Left lung (tissue), 10 donors: ENCODE results near the gene TOB1. TPM values are rescaled to one million over a fixed set of nuclear protein-coding genes. Genes with fewer than 3 reads are reported as not detected.
"Not testable (repeated sequence)": the region's sequence is repeated elsewhere in the genome, so short reads cannot be mapped to it uniquely, and the experiment has no call there.

Source experiments
- ATAC-seq: fragments of 200-7000 bp; cut with Tn5 transposase; one replicate; pipeline ENCODE4 v1.9.1; 2020; ENCODE audit warnings: moderate library complexity
- DNase-seq, 4 donors: peaks; one replicate each; pipeline ENCODE4 v3.0.0-alpha.2; 2013 to 2020
- H3K27ac ChIP-seq, 2 donors: fragments of 200-600 bp; sonication (generic) in 1 of 2; one replicate each; pipeline versions ENCODE4 v1.5.0 to v1.8.0; 2020 to 2021
- H3K27me3 ChIP-seq, 2 donors: fragments of 200-600 bp; sonication (generic) in 1 of 2; one replicate each; pipeline versions ENCODE4 v1.5.0 to v1.8.0; 2020 to 2021
- H3K36me3 ChIP-seq, 2 donors: fragments of 200-600 bp; sonication (generic) in 1 of 2; one replicate each; pipeline versions ENCODE4 v1.5.0 to v1.8.0; 2020 to 2021
- H3K4me1 ChIP-seq, 2 donors: fragments of 200-600 bp; one replicate each; pipeline ENCODE4 v1.8.0; 2021
- H3K4me3 ChIP-seq, 2 donors: fragments of 200-600 bp; sonication (generic) in 1 of 2; one replicate each; pipeline versions ENCODE4 v1.5.0 to v1.8.0; 2020 to 2021; ENCODE audit warnings: mild to moderate bottlenecking in 1 of 2
- H3K9me3 ChIP-seq, 2 donors: fragments of 200-600 bp; sonication (generic) in 1 of 2; one replicate each; pipeline versions ENCODE4 v1.5.0 to v1.8.0; 2020 to 2021
- intact Hi-C, 2 donors: fragments of 100-400 bp; cut with DNase I; formaldehyde crosslinking; loops; one replicate each; pipeline versions ENCODE4 v1.11.2 to v1.14.2; 2022
- polyA plus RNA-seq, 6 donors: library from polyadenylated mRNA; unstranded; fragments of 120-200 nt; gene quantifications; one replicate each; pipeline ENCODE4 v1.2.1, GENCODE V29; 2013; ENCODE audit not compliant: insufficient read length in 6 of 6
- total RNA-seq, 2 donors: library from RNA; stranded (reverse); fragmentation: NEBNext Ultra II Directional; extraction: Animal tissue kit (Norgen Biotek cat#: 25700); gene quantifications; one replicate each; pipeline ENCODE4 v1.2.1, GENCODE V29; 2021
- TF ChIP-seq, protein P1 (sequence below), 2 donors: fragments of 200-600 bp; sonication (generic) in 1 of 2; IDR thresholded peaks; one replicate each; pipeline versions ENCODE4 v1.5.0 to v1.8.0; 2021; ENCODE audit warnings: antibody characterized with exemption in 2 of 2
- donor health status: DM: no; HTN: yes; CAD: no.
- donor health status: DM: no; HTN: no; CAD: no.

The TOB1 gene
- total and polyA plus RNA-seq, 8 donors: 20.1 to 81.1 (median 29.8) TPM

DNA sequence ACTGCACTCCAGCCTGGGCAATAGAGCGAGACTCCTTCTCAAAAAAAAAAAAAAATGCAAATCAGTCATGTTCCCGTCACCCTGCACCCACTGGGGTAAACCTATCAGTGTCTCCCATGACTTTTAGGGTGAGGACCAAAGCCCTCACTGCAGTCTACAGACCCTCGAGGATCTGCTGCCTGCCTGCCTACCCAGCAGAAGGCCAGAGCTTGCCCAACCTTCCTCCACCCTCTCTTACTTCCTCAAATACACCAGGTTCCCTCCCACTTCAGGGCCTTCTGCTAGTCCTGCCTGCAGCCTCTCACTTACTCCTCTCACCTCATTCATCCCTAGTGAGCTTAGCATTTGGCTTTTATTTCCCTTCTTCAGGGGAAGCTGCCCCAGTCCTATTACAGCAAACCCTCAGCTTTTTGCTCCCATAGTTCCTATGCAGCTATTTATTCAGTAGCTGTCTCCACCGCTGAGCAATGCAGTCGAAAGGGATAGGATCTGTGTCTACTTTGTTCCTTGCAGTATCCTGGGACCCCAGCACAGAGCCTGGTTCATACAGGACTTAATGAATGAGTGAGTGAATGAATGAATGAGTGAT is 17.8 kb upstream of the TOB1 start:
- ATAC-seq (peak; percentile 81), DNase-seq (peak in 1 of 4 donors; percentile 54)
- intact Hi-C loops: no loop called here
- H3K27ac ChIP-seq: peak overlapping the region in 1 of 2 donors; percentile 64
- H3K4me1 ChIP-seq: peaks cover 4 to 17% of the 10 kb centered on the region in 2 donors
- H3K4me3 ChIP-seq: no peak overlapping the region
- TF ChIP-seq, protein P1, sequence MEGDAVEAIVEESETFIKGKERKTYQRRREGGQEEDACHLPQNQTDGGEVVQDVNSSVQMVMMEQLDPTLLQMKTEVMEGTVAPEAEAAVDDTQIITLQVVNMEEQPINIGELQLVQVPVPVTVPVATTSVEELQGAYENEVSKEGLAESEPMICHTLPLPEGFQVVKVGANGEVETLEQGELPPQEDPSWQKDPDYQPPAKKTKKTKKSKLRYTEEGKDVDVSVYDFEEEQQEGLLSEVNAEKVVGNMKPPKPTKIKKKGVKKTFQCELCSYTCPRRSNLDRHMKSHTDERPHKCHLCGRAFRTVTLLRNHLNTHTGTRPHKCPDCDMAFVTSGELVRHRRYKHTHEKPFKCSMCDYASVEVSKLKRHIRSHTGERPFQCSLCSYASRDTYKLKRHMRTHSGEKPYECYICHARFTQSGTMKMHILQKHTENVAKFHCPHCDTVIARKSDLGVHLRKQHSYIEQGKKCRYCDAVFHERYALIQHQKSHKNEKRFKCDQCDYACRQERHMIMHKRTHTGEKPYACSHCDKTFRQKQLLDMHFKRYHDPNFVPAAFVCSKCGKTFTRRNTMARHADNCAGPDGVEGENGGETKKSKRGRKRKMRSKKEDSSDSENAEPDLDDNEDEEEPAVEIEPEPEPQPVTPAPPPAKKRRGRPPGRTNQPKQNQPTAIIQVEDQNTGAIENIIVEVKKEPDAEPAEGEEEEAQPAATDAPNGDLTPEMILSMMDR (IDR thresholded peaks at IDR 0.05): no peak
- no peaks in the 10 kb centered on the region for H3K27me3 ChIP-seq
- no peaks in the 10 kb centered on the region for H3K36me3 ChIP-seq
- peaks cover 0 to 7% of the 10 kb centered on the region in 2 donors for H3K9me3 ChIP-seq

DNA sequence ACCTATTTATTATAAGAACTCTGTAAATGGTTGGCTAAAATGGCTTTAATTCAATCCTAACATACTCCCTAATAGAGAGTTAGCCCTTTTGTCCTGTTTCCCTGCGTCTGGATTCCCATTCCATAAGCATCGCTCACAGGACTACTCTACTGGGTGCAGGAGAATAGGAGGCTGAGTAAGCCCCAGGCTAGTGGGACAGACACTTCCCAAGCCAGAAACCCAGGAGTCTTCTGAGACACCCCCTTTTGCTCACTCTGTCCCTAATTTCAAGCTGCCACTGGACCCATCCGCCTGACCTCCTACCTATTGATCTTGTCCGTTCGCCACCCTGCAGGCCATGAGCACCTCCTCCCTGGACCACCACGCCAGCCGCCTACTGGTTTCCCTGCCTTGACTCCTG is 16.7 kb upstream of the TOB1 start:
- no peak overlapping the region for H3K27ac ChIP-seq
- no peaks in the 10 kb centered on the region for H3K27me3 ChIP-seq
- peaks cover 4 to 17% of the 10 kb centered on the region in 2 donors for H3K4me1 ChIP-seq
- H3K9me3 ChIP-seq: peaks cover 0 to 7% of the 10 kb centered on the region in 2 donors
- DNase-seq: no peak
- TF ChIP-seq, protein P1 (IDR thresholded peaks at IDR 0.05): no peak
- H3K36me3 ChIP-seq: no peaks in the 10 kb centered on the region
- no peak for ATAC-seq
- H3K4me3 ChIP-seq: no peak overlapping the region
- intact Hi-C loops: no loop called here

DNA sequence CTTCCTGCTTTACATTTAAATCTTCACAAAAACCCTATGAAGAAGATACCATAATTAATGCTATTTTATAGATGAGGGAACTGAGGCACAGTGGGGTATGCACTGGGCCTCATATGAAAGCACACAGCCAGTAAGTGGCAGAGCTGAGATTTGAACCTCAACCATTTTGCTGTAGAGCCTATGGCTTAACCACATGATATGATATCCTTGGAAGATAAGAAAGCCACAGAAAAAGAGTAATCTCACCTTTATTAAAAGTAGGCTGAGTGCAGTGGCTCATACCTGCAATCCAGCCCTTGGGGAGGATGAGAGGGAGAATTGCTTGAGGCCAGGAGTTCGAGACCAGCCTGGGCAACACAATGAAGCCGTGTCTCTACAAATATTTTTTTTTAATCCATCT is 15.0 kb upstream of the TOB1 start:
- Histone ChIP-seq H3K36me3 (no peaks in the 10 kb centered on the region), H3K4me3 (no peak overlapping the region), H3K4me1 (peaks cover 4 to 17% of the 10 kb centered on the region in 2 donors), H3K27me3 (no peaks in the 10 kb centered on the region), H3K9me3 (peaks cover 0 to 7% of the 10 kb centered on the region in 2 donors), H3K27ac (no peak overlapping the region)
- intact Hi-C loops: no loop called here
- TF ChIP-seq, protein P1 (IDR thresholded peaks at IDR 0.05): no peak
- ATAC-seq (no peak), DNase-seq (no peak)

DNA sequence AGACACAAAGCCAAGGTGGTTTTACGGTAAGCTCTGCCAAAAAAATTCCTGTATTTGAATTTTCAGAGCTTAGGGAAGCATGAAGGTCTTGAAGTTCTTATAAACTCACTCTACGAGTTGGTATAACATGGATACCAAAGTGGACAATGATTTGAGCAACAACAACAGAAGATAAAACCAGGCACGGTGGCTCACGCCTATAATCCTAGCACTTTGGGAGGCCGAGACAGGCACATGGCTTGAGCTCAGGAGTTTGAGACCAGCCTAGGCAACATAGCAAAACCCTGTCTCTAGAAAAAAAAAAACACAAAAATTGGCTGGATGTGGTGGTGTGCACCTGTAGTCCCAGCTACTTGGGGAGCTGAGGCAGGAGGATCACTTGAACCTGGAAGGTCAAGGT is 12.9 kb upstream of the TOB1 start:
- H3K27ac ChIP-seq: no peak overlapping the region
- H3K9me3 ChIP-seq: peaks cover 0 to 7% of the 10 kb centered on the region in 2 donors
- peaks cover 0 to 6% of the 10 kb centered on the region in 2 donors for H3K4me1 ChIP-seq
- H3K4me3 ChIP-seq: no peak overlapping the region
- DNase-seq (no peak), ATAC-seq (no peak)
- TF ChIP-seq, protein P1 (IDR thresholded peaks at IDR 0.05): no peak
- intact Hi-C loops: no loop called here
- no peaks in the 10 kb centered on the region for H3K36me3 ChIP-seq
- H3K27me3 ChIP-seq: no peaks in the 10 kb centered on the region

DNA sequence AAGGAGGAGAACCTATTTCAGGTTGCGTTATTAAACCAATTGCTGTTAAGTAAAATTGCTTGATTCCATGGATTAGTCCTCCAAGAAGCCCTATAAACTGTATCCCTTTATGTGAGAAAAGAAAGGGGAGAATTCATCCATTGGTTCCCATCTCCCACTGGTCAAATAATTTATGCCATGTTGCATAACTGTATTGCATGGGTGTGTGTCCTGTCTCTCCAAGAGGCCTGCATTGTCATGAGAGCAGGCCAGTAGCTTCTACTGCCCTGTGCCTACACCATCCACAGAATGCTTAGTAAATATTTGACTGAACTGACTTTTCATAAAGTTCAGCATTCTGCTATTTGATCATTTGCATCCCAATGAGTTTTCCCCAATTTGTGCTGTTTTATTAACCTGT is 11.7 kb upstream of the TOB1 start:
- DNase-seq (no peak), ATAC-seq (no peak)
- intact Hi-C loops: no loop called here
- H3K4me1 ChIP-seq: peaks cover 0 to 3% of the 10 kb centered on the region in 2 donors
- H3K27me3 ChIP-seq: no peaks in the 10 kb centered on the region
- H3K9me3 ChIP-seq: peaks cover 0 to 7% of the 10 kb centered on the region in 2 donors
- TF ChIP-seq, protein P1 (IDR thresholded peaks at IDR 0.05): no peak
- H3K36me3 ChIP-seq: no peaks in the 10 kb centered on the region
- H3K4me3 ChIP-seq: no peak overlapping the region
- H3K27ac ChIP-seq: no peak overlapping the region

DNA sequence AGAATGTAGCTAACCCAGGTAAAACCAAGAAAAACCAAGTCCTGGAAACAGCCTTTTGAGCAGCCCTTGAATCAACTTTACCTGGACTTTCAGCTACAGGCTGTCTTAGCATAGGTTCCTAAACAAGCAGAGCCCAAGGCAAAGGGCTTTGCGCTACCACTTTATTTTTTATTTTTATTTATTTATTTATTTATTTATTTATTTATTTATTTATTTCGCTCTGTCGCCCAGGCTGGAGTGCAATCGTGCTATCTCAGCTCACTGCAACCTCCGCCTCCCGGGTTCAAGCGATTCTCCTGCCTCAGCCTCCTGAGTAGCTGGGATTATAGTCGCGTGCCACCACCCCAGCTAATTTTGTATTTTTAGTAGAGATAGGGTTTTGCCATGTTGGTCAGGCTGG is 10.9 kb upstream of the TOB1 start:
- not testable (repeated sequence) for ATAC-seq, H3K27ac ChIP-seq, DNase-seq

More for the DNA sequence above, 10.9 kb upstream of the TOB1 start:
- intact Hi-C loops, H3K27me3 ChIP-seq, H3K9me3 ChIP-seq, H3K36me3 ChIP-seq, H3K4me3 ChIP-seq: not testable (repeated sequence)
- H3K4me1 ChIP-seq: peaks cover 0 to 11% of the 10 kb centered on the region in 2 donors
